Purkinje cell (primary cell): ENCODE data around the gene PCNP. TPM values are rescaled to one million over a fixed set of nuclear protein-coding genes. Genes with fewer than 3 reads are reported as not detected.

Experiments
- polyA plus RNA-seq: library from polyadenylated mRNA; unstranded; fragments of >200 nt; fragmentation: Nextera tagmentation; gene quantifications from 2 replicates; pipeline ENCODE4 v1.2.1, GENCODE V29; 2014

PCNP gene, protein sequence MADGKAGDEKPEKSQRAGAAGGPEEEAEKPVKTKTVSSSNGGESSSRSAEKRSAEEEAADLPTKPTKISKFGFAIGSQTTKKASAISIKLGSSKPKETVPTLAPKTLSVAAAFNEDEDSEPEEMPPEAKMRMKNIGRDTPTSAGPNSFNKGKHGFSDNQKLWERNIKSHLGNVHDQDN
- 120 and 136 TPM in 2 replicates for polyA plus RNA-seq

GRCh38 chr3:101573449-101574387 lies at the start of gene PCNP:
PCNP (plus strand) TSS chr3:101574180; CDS start chr3:101574216, 36 bp downstream.

GRCh38 chr3:101561630-101562328 lies 12.2 kb upstream of the PCNP start, which contains the start of gene TRMT10C:
TRMT10C (plus strand) TSS chr3:101561868; CDS start chr3:101564782, 2,914 bp downstream.

Other genes with a start within 250 kb of the PCNP start
- 9.9 and 20.1 TPM in 2 replicates for gene SENP7, start 61.0 kb upstream of the PCNP start, polyA plus RNA-seq
- gene TRMT10C, start 12.3 kb upstream of the PCNP start, polyA plus RNA-seq: 72.9 and 97.8 TPM in 2 replicates
- 12.3 and 14.2 TPM in 2 replicates for gene ZBTB11, start 103.0 kb downstream of the PCNP start, polyA plus RNA-seq
- gene RPL24, start 112.5 kb downstream of the PCNP start, polyA plus RNA-seq: 653 and 674 TPM in 2 replicates
- 15.5 and 27.9 TPM in 2 replicates for gene CEP97, start 150.4 kb downstream of the PCNP start, polyA plus RNA-seq
- 29.7 and 35.0 TPM in 2 replicates for gene NXPE3, start 205.0 kb downstream of the PCNP start, polyA plus RNA-seq